Subcutaneous abdominal adipose tissue (tissue), 5 donors: ENCODE measurements around the gene EYA2.

Experiments used
- H3K27ac ChIP-seq: one replicate; pipeline ENCODE4 v1.7.0; 2013; ENCODE audit warnings: low read depth, mild to moderate bottlenecking, inconsistent platforms, low read length, moderate library complexity
- H3K27me3 ChIP-seq, 5 donors: one replicate each; pipeline ENCODE4 v1.7.0; 2013; ENCODE audit warnings: low read length in 5 of 5, inconsistent platforms in 1 of 5; ENCODE audit not compliant: control insufficient read depth in 5 of 5, insufficient read depth in 4 of 5
- H3K36me3 ChIP-seq, 5 donors: one replicate each; pipeline ENCODE4 v1.7.0; 2013; ENCODE audit warnings: low read length in 5 of 5; ENCODE audit not compliant: control insufficient read depth in 5 of 5, insufficient read depth in 5 of 5
- H3K4me1 ChIP-seq, 5 donors: one replicate each; pipeline ENCODE4 v1.7.0; 2013; ENCODE audit warnings: low read length in 5 of 5, mild to moderate bottlenecking in 3 of 5, moderate library complexity in 1 of 5; ENCODE audit not compliant: control insufficient read depth in 5 of 5, insufficient read depth in 5 of 5
- H3K4me3 ChIP-seq, 5 donors: one replicate each; pipeline ENCODE4 v1.7.0; 2013; ENCODE audit warnings: low read length in 5 of 5, low read depth in 1 of 5
- H3K9ac ChIP-seq, 5 donors: one replicate each; pipeline ENCODE4 v1.7.0; 2013; ENCODE audit warnings: low read length in 5 of 5, mild to moderate bottlenecking in 4 of 5, moderate library complexity in 3 of 5
- H3K9me3 ChIP-seq, 5 donors: one replicate each; pipeline ENCODE4 v1.7.0; 2013; ENCODE audit warnings: low read length in 5 of 5; ENCODE audit not compliant: control insufficient read depth in 5 of 5
- donor health status: healthy.
- donor health status: healthy.
- donor health status: healthy.
- donor health status: healthy.
- donor health status: healthy.

The EYA2 gene

DNA sequence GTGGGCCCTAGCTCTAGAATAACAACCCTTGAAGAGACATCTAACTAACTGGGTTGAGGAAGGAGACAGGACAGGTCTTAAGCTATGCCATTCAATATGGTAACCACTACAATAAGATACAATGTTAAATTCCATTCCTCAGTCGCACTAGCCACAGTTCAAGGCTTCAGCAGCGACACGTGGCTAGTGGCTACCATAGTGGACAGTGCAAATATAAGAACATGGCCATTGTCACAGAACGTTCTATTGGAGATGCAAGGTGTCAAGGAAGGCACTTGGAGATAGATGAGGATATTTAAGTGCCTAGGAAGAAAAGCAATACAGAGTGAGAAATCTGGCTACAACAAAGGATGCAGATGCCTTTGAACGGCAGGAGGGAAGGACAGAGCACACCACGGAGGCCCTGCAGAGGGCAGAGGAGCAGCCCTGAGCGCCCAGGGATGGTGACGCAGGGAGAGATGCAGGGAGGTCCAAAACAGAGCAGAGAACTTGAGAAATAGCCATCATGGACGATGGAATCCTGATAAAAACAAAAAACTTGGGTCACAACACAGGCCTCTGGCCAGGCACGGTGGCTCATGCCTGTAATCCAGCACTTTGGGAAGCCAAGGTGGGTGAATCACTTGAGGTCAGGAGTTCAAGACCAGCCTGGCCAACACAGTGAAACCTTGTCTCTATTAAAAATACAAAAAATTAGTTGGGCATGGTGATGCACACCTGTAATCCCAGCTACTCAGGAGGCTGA is 321.2 kb downstream of the EYA2 start:
- H3K9ac ChIP-seq: no peak overlapping the region
- peaks cover 27 to 87% (median 65%) of the 10 kb centered on the region in 5 donors for H3K36me3 ChIP-seq
- H3K9me3 ChIP-seq: no peaks in the 10 kb centered on the region
- H3K4me1 ChIP-seq: peaks cover 0 to 3% (median 0%) of the 10 kb centered on the region in 5 donors
- H3K27ac ChIP-seq: no peak overlapping the region
- H3K4me3 ChIP-seq: no peak overlapping the region
- H3K27me3 ChIP-seq: no peaks in the 10 kb centered on the region

DNA sequence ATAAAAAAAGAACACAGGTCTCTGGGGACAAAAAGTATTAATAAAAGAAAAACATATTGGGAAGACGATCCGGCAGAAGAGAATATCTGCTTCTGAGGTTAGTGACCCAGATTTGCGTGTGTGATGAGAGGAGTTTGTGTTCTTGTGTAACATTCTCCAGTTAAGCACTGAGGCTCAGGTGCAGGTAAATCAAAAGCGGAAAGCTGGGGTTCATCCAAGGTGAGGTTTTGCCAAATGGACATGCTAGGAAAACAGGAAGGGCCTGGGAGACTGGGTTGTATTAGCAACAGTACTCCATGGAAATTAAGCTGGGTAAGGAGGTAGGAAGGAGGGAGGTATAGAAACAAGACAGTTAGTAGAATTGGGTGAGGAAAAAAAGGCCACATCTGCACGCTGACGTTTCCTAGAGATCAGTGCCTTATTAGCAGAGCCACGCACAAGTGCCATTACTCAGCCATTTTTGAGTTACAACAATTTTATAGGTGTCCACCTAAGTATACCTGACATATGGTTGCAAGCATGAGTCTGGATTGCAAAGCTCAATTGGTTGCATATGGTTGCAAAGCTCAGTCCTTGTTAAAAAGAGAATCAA is 322.3 kb downstream of the EYA2 start:
- Histone ChIP-seq H3K36me3 (peaks cover 27 to 87% (median 62%) of the 10 kb centered on the region in 5 donors), H3K9ac (no peak overlapping the region), H3K9me3 (no peaks in the 10 kb centered on the region), H3K4me1 (peaks cover 0 to 3% (median 0%) of the 10 kb centered on the region in 5 donors), H3K4me3 (no peak overlapping the region), H3K27ac (no peak overlapping the region), H3K27me3 (no peaks in the 10 kb centered on the region)

DNA sequence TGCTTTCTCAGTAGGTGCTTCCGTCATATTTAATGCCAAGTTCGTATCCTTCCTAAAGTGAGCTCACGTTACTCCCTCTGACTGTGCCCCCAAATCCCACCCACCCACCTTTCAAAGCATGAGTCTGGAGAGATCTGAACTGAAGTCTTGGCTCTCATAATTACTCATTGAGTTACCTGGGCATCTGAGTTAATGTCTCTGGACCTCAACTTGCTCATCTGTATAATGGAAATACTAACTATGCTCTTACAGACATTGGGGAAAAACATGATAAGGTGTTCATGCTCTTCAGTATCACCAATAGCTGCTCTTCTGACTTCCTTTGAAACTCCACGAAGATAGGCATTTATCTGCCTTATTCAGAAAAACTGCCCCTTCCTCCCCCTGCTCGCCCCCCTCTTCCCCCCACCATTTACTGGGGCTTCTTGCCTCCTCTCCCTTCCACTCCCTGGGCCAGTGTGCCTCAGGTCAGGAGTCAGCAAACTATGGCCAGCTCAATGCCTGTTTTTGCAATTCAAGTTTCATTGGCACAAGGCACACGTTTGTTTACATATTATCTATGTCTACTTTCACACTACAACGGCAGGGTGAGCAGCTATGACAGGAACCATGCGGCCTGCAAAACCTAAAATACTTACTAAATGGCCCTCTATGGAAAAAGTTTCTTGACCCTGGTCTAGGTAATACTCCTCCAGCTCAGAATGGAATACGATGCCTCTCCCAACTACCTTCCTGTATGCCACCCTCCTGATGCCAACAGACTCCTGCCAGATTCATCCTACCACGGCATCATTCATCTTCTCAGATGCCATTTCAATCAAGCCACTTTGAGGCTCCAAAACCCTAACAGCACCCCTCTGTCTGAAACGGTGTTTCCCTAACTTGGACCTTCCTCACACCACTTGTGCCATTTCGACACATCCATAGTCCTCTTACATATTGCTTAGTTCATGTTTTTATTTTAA is 323.1 kb downstream of the EYA2 start:
- Histone ChIP-seq H3K27me3 (no peaks in the 10 kb centered on the region), H3K27ac (no peak overlapping the region), H3K4me3 (no peak overlapping the region), H3K9me3 (no peaks in the 10 kb centered on the region), H3K4me1 (peaks cover 0 to 3% (median 0%) of the 10 kb centered on the region in 5 donors), H3K36me3 (peaks cover 27 to 85% (median 57%) of the 10 kb centered on the region in 5 donors), H3K9ac (no peak overlapping the region)

DNA sequence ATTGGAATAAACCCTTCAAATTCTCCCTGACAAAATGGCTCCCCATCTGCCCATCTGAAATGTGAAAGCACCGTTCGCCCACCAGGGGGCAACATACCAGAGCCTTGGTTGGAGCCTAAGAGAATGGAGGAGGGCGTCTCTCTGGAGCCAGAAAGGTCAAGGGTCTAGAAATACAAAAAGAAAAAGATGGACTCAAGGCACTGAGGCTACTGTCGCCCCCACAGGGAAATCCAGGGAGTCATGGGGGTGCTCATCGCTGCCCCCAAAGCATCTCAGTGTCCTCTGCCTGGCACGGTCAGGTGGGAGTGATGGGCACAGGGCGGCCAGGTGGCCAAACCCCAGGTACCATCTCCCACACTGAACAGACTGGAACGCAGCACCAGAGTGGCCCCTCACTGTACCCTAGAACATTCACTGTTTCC is 325.5 kb downstream of the EYA2 start:
- Histone ChIP-seq H3K36me3 (peaks cover 26 to 85% (median 60%) of the 10 kb centered on the region in 5 donors), H3K27ac (no peak overlapping the region), H3K9me3 (no peaks in the 10 kb centered on the region), H3K9ac (no peak overlapping the region), H3K4me3 (no peak overlapping the region), H3K4me1 (no peaks in the 10 kb centered on the region), H3K27me3 (no peaks in the 10 kb centered on the region)

DNA sequence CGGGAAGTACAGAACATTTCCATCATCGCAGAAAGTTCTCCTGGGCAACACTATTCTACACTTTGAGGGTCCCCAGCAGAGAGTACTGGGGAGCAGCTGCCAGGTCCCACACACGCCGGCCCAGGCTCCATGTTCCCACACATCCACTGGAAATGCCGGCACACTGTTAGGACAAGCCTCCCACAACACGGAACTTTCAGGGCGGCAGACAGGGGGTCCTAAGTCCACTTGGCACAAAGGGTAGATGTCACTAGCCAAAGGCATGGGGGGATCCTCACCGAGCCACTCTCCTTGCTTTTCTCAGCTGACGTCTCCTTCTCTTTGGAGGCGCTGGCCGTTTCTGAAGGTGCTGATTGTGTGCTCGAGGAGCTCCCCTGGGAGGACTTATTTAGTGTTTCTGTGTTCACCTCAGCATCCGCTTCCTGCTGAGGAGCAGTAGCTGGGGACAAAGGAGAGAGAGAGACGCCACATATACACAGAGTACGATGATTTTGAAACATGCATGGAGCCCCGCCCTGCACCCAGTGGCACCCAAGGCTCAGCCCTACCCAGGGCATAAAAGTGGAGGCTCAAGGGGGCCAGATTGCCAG is 326.5 kb downstream of the EYA2 start:
- Histone ChIP-seq H3K4me1 (no peaks in the 10 kb centered on the region), H3K9ac (no peak overlapping the region), H3K4me3 (no peak overlapping the region), H3K9me3 (no peaks in the 10 kb centered on the region), H3K36me3 (peaks cover 26 to 83% (median 58%) of the 10 kb centered on the region in 5 donors), H3K27ac (no peak overlapping the region), H3K27me3 (no peaks in the 10 kb centered on the region)

DNA sequence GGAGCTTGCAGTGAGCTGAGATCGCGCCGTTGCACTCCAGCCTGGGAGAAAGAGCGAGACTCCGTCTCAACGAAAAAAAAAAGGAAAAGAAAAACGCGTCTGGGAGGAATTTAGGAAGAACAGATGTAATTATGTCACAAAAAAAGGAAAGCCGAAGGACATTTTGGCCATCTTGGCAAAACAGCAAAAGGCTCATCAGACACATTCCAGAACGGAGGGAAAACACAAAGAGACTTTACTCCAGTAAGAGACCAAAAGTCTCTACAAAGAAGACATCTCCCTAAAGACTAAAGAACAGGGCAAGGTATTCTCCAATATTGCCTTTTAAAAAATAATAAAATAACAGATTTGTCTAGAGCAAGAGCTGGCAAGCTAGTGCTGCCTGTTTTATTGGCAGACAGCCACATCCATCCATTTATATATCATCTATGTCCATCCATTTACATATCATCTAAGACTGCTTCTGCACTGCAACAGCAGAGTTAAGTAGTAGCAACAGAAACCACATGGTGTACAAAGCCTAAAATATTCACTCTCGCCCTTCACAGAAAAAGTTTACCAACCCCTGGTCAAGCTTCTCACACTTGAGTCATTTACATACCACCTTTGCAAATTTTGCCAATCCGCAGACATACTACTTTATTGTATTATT is 328.0 kb downstream of the EYA2 start:
- H3K9ac ChIP-seq: no peak overlapping the region
- no peaks in the 10 kb centered on the region for H3K27me3 ChIP-seq
- no peak overlapping the region for H3K4me3 ChIP-seq
- no peak overlapping the region for H3K27ac ChIP-seq
- no peaks in the 10 kb centered on the region for H3K9me3 ChIP-seq
- H3K4me1 ChIP-seq: no peaks in the 10 kb centered on the region
- peaks cover 24 to 86% (median 61%) of the 10 kb centered on the region in 5 donors for H3K36me3 ChIP-seq

DNA sequence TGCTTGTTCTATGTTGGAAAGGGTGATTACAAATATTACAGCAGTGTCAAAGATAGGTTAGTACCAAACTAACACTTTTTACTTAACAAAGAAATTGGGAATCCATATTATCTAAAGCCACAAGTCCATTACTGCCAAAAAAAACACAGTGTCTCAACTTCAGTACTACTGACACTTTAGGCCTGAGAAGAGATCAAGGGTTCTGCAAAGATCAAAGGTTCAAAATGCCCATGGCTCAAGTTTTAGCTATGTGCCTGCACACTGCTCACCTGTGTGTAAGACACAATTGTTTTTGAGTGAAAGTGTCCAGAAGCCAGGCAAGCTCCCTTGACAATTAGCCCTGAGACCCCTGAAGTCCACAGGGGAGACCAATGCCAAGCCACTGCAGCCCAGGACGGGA is 329.3 kb downstream of the EYA2 start:
- H3K9ac ChIP-seq: no peak overlapping the region
- no peaks in the 10 kb centered on the region for H3K27me3 ChIP-seq
- no peaks in the 10 kb centered on the region for H3K4me1 ChIP-seq
- peaks cover 22 to 86% (median 68%) of the 10 kb centered on the region in 5 donors for H3K36me3 ChIP-seq
- H3K27ac ChIP-seq: no peak overlapping the region
- H3K4me3 ChIP-seq: no peak overlapping the region
- no peaks in the 10 kb centered on the region for H3K9me3 ChIP-seq

DNA sequence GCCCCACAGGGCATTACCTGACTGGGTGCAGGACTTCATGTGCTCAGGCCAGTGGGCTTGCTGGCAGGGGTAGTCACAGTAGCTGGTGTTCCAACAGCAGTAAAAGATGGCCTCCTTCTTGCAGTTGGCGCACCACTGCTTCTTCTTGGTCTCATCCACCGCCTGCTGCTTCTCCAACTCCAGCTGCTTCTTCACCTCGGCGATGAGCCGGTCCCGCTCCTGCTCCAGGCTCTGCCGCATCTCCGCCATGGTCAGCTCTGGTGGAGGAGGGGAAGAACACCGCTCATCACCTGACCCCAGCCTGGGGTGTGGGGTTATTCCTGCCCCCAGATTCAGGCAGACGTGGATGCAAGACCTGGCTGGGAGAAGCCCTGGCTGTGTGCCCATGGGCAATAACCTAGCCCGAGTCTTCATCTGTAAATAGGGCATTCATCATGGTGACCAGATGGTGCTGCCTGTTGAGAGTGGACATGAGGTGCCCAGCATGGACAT is 329.7 kb downstream of the EYA2 start:
- H3K9me3 ChIP-seq: no peaks in the 10 kb centered on the region
- no peak overlapping the region for H3K27ac ChIP-seq
- no peaks in the 10 kb centered on the region for H3K27me3 ChIP-seq
- H3K9ac ChIP-seq: no peak overlapping the region
- H3K4me3 ChIP-seq: no peak overlapping the region
- peaks cover 25 to 89% (median 72%) of the 10 kb centered on the region in 5 donors for H3K36me3 ChIP-seq
- H3K4me1 ChIP-seq: no peaks in the 10 kb centered on the region

DNA sequence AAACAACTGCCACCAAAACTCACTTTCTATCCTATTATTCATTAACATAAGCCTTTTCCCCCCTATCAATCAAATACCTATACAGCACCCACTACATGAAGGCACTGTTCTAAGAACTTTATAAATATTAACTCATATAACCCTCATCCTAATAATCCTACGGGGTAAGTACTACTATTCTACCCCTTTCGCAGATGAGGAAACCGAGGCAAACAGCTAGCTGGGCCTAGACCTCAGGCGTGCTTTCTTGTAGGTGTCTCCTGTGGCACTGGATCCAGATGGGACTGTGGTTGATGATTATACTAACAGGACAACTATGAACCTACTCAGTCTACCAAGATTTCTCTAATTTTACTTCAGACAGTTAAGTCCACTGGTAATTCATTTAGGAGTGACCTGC is 330.2 kb downstream of the EYA2 start:
- Histone ChIP-seq H3K36me3 (peaks cover 22 to 89% (median 73%) of the 10 kb centered on the region in 5 donors), H3K27me3 (no peaks in the 10 kb centered on the region), H3K27ac (no peak overlapping the region), H3K9ac (no peak overlapping the region), H3K4me1 (no peaks in the 10 kb centered on the region), H3K9me3 (no peaks in the 10 kb centered on the region), H3K4me3 (no peak overlapping the region)
